Fibroblast of lung (primary cell): ENCODE results near the gene NKAIN2. TPM values are rescaled to one million over a fixed set of nuclear protein-coding genes. Genes with fewer than 3 reads are reported as not detected.

ENCODE experiments used
- DNase-seq, 2 donors: peaks; one replicate each; pipeline versions ENCODE4 v3.0.0 to v3.0.0-alpha.2; 2010; ENCODE audit warnings: low read depth in 2 of 2
- H2AFZ ChIP-seq: 2 replicates; pipeline ENCODE4 v1.5.1; 2012; ENCODE audit warnings: low read length, control low read depth, inconsistent platforms
- H3K27ac ChIP-seq: 2 replicates; pipeline ENCODE4 v1.5.1; 2011; ENCODE audit warnings: low read length, control low read depth; ENCODE audit not compliant: insufficient read depth
- H3K27me3 ChIP-seq: 2 replicates; pipeline ENCODE4 v1.5.1; 2011; ENCODE audit warnings: mild to moderate bottlenecking, low read length; ENCODE audit not compliant: control insufficient read depth, insufficient read depth
- H3K36me3 ChIP-seq: 2 replicates; pipeline ENCODE4 v1.5.1; 2011; ENCODE audit warnings: low read length; ENCODE audit not compliant: control insufficient read depth, insufficient read depth
- H3K4me1 ChIP-seq: 2 replicates; pipeline ENCODE4 v1.5.1; 2011; ENCODE audit warnings: low read length; ENCODE audit not compliant: control insufficient read depth, insufficient read depth; ENCODE audit errors: extremely low read depth
- H3K4me2 ChIP-seq: 2 replicates; pipeline ENCODE4 v1.5.1; 2011; ENCODE audit warnings: low read length, control low read depth; ENCODE audit not compliant: insufficient read depth; ENCODE audit errors: extremely low read depth
- H3K4me3 ChIP-seq, 4 experiments: fragments of 200-600 bp in 1 of 4; sonication (generic) in 1 of 4; replicated peaks in 1 of 4; 2 replicates each; pipeline ENCODE4 v1.5.1; 2011 to 2016; ENCODE audit warnings: low read length in 4 of 4, low read depth in 3 of 4, mild to moderate bottlenecking in 3 of 4, control low read depth in 2 of 4, inconsistent platforms in 1 of 4, mixed read lengths in 1 of 4; ENCODE audit not compliant: insufficient read depth in 1 of 4; ENCODE audit errors: control extremely low read depth in 1 of 4
- H3K79me2 ChIP-seq: 2 replicates; pipeline ENCODE4 v1.5.1; 2012; ENCODE audit warnings: mild to moderate bottlenecking, low read length, inconsistent platforms; ENCODE audit not compliant: control insufficient read depth, insufficient read depth
- H3K9ac ChIP-seq: 2 replicates; pipeline ENCODE4 v1.5.1; 2011; ENCODE audit warnings: mild to moderate bottlenecking, low read length, control low read depth; ENCODE audit not compliant: insufficient read depth
- H3K9me3 ChIP-seq: 2 replicates; pipeline ENCODE4 v1.5.1; 2012; ENCODE audit warnings: low read depth, low read length; ENCODE audit not compliant: control insufficient read depth, insufficient read depth
- H4K20me1 ChIP-seq: 2 replicates; pipeline ENCODE4 v1.5.1; 2011; ENCODE audit warnings: low read length; ENCODE audit not compliant: control insufficient read depth, insufficient read depth; ENCODE audit errors: extremely low read depth
- EZH2 ChIP-seq: IDR thresholded peaks from 2 replicates; pipeline ENCODE4 v1.5.1; 2012; ENCODE audit warnings: low read length, control low read depth, mild to moderate bottlenecking; ENCODE audit errors: missing control alignments
- polyA plus RNA-seq, 2 donors: library from polyadenylated mRNA; depleted of rRNA in 1 of 2; stranded (reverse) in 1 of 2; unstranded in 1 of 2; fragments of >200 nt; gene quantifications; 2 replicates each; pipeline ENCODE4 v1.2.1, GENCODE V29; 2011 to 2012; ENCODE audit warnings: missing spikeins in 1 of 2
- total RNA-seq: library from RNA; depleted of rRNA; stranded (reverse); fragments of >200 nt; gene quantifications from 2 replicates; pipeline ENCODE4 v1.2.1, GENCODE V29; 2014
- TF ChIP-seq, protein P1 (sequence below), 2 donors: IDR thresholded peaks in 1 of 2; conservative IDR thresholded peaks in 1 of 2; 1 replicate in 1 of 2; 2 replicates in 1 of 2; pipeline ENCODE4 v1.5.1; 2011 to 2012; ENCODE audit warnings: low read length in 2 of 2, control low read depth in 1 of 2, inconsistent platforms in 1 of 2, low read depth in 1 of 2, mild to moderate bottlenecking in 1 of 2

NKAIN2 gene
- total and polyA plus RNA-seq, 2 donors (not counting 1 experiment from before 2014, with no cell fraction given), result not detected

DNA sequence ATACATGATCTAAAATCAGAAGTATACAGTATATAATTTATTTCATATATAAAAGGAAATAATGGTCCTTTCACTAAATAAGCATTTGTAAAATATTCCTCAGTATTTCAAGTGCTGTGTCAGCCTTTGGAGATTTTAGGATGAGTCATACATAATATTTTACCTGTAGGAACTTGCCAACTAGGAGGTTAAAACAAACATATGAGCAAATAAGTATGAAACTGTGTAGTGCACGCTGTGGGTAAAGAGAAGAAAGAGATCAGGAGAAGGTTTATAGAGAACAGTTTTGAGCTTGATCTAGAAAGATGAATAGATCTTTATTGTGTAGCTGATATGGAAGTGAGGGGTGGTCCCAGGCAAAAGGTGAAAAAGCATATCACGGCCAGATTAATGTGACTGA lies 988.7 kb downstream of the NKAIN2 start:
- Histone ChIP-seq H3K4me2 (no peak overlapping the region), H3K27me3 (no peaks in the 10 kb centered on the region), H3K79me2 (no peaks in the 10 kb centered on the region), H3K27ac (no peak overlapping the region), H3K9me3 (no peaks in the 10 kb centered on the region), H2AFZ (no peak overlapping the region), H3K9ac (no peak overlapping the region), H3K4me3 (no peak overlapping the region), H4K20me1 (no peaks in the 10 kb centered on the region), H3K36me3 (no peaks in the 10 kb centered on the region), H3K4me1 (no peaks in the 10 kb centered on the region)
- TF ChIP-seq, protein P1, sequence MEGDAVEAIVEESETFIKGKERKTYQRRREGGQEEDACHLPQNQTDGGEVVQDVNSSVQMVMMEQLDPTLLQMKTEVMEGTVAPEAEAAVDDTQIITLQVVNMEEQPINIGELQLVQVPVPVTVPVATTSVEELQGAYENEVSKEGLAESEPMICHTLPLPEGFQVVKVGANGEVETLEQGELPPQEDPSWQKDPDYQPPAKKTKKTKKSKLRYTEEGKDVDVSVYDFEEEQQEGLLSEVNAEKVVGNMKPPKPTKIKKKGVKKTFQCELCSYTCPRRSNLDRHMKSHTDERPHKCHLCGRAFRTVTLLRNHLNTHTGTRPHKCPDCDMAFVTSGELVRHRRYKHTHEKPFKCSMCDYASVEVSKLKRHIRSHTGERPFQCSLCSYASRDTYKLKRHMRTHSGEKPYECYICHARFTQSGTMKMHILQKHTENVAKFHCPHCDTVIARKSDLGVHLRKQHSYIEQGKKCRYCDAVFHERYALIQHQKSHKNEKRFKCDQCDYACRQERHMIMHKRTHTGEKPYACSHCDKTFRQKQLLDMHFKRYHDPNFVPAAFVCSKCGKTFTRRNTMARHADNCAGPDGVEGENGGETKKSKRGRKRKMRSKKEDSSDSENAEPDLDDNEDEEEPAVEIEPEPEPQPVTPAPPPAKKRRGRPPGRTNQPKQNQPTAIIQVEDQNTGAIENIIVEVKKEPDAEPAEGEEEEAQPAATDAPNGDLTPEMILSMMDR (conservative IDR thresholded peaks at IDR 0.05 in 1 of 2, IDR thresholded peaks at IDR 0.05 in 1 of 2; ENCODE audit: low read depth in 1 of 2, low read length in 2 of 2), result no peak
- no peak for TF ChIP-seq EZH2
- peak in 1 of 2 donors; percentile 5 for DNase-seq

DNA sequence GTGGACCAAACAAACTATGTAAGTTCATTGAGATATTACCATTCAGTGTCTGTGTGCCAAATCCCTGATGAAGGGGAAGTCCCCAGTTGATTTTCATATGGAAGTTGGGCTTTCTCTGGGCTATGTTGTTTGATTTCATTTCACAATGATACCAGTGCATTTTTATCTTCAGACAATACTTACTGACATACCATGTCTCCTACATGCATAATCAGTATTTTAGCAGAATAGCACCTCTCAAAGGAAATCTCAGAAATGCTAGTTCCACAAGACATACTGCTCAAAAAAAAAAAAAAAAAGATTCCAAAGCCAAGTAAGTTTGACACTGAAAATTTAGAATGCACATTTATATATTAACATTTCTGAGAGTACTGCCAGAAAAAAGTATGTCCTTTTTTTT lies 989.7 kb downstream of the NKAIN2 start:
- no peak for DNase-seq
- Histone ChIP-seq H3K36me3 (no peaks in the 10 kb centered on the region), H3K4me2 (no peak overlapping the region), H3K4me1 (no peaks in the 10 kb centered on the region), H3K9ac (no peak overlapping the region), H3K27me3 (no peaks in the 10 kb centered on the region), H3K4me3 (no peak overlapping the region), H3K27ac (no peak overlapping the region), H3K9me3 (no peaks in the 10 kb centered on the region), H3K79me2 (no peaks in the 10 kb centered on the region), H4K20me1 (no peaks in the 10 kb centered on the region), H2AFZ (no peak overlapping the region)
- TF ChIP-seq, protein P1 (conservative IDR thresholded peaks at IDR 0.05 in 1 of 2, IDR thresholded peaks at IDR 0.05 in 1 of 2; ENCODE audit: low read depth in 1 of 2, low read length in 2 of 2), result no peak
- no peak for TF ChIP-seq EZH2

DNA sequence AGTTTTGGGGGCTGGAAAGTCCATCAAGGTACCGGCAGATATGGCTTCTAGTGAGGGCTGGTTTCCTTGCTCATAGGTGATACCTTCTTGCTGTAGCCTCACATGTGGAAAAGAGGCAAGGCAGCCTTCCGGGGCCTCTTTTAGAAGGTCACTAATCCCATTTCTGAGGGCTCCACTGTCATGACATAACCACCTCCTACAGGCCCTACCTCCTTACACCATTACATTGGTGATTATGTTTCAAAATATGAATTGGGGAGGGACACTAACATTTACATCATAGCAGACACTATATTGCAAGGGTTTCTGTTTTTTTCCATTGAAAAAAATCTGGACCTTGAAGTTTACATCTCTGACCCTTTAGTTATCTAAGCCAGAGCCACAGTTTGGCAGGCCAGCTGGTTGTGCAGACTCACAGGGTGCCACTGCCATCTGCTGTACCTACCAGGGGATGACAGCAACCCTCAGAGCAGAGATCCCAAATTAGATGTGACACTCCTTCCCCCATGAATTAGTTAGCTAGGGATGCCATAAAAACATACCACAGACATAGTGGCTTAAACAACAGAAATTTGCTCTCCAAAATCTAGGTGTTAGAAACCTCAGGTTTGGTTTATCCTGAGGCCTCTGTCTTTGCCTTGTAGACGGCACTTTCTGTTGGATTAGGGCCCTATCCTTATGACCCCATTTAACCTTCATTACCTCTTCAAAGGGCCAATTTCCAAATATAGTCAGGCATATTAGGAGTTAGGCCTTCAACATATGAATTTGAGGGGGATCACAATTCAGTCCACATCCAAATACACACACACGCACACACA lies 992.2 kb downstream of the NKAIN2 start:
- TF ChIP-seq, protein P1 (conservative IDR thresholded peaks at IDR 0.05 in 1 of 2, IDR thresholded peaks at IDR 0.05 in 1 of 2; ENCODE audit: low read depth in 1 of 2, low read length in 2 of 2), result peak; percentile 15 to 74
- TF ChIP-seq EZH2, result no peak
- Histone ChIP-seq H3K9ac (no peak overlapping the region), H3K4me2 (no peak overlapping the region), H3K27me3 (no peaks in the 10 kb centered on the region), H2AFZ (no peak overlapping the region), H3K27ac (no peak overlapping the region), H3K4me3 (no peak overlapping the region), H3K79me2 (no peaks in the 10 kb centered on the region), H3K36me3 (no peaks in the 10 kb centered on the region), H3K9me3 (no peaks in the 10 kb centered on the region), H3K4me1 (no peaks in the 10 kb centered on the region), H4K20me1 (no peaks in the 10 kb centered on the region)
- peak; percentile 20 to 52 for DNase-seq
